Gastrocnemius medialis (tissue), 4 donors: ENCODE data around the gene ERBB3. TPM values are rescaled to one million over a fixed set of nuclear protein-coding genes. Genes with fewer than 3 reads are reported as not detected.
"Not testable (repeated sequence)": the region's sequence is repeated elsewhere in the genome, so short reads cannot be mapped to it uniquely, and the experiment has no call there.

Experiments
- ATAC-seq, 2 donors: fragments of 150-250 bp; one replicate each; pipeline ENCODE4 v1.9.1; 2016
- DNase-seq, 2 donors: peaks; one replicate each; pipeline ENCODE4 v3.0.0-alpha.2; 2019
- H3K27ac ChIP-seq, 4 donors: fragments of 200-600 bp; sonication (generic); 1 replicate in 1 of 4; 2 replicates in 3 of 4; pipeline ENCODE4 v1.5.1; 2016 to 2018; ENCODE audit warnings: mild to moderate bottlenecking in 2 of 4, moderate library complexity in 1 of 4
- H3K27me3 ChIP-seq, 3 donors: fragments of 200-600 bp; sonication (generic) in 2 of 3; 1 replicate in 1 of 3; 2 replicates in 2 of 3; pipeline versions ENCODE4 v1.5.1 to v1.6.0; 2016 to 2019; ENCODE audit warnings: mild to moderate bottlenecking in 1 of 3, moderate library complexity in 1 of 3
- H3K36me3 ChIP-seq, 2 donors: fragments of 200-600 bp; sonication (generic) in 1 of 2; one replicate each; pipeline ENCODE4 v1.5.1; 2017 to 2018
- H3K4me1 ChIP-seq, 2 donors: fragments of 200-600 bp; sonication (generic) in 1 of 2; one replicate each; pipeline ENCODE4 v1.5.1; 2016 to 2017; ENCODE audit warnings: mild to moderate bottlenecking in 2 of 2
- H3K4me3 ChIP-seq, 4 donors: fragments of 200-600 bp; sonication (generic) in 3 of 4; 1 replicate in 1 of 4; 2 replicates in 3 of 4; pipeline ENCODE4 v1.5.1; 2016 to 2019; ENCODE audit warnings: mild to moderate bottlenecking in 2 of 4
- H3K9me3 ChIP-seq, 3 donors: fragments of 200-600 bp; sonication (generic) in 2 of 3; 1 replicate in 1 of 3; 2 replicates in 2 of 3; pipeline ENCODE4 v1.5.1; 2016 to 2019
- CTCF ChIP-seq, 5 experiments: fragments of 450-650 bp in 3 of 5; fragments of 200-600 bp in 2 of 5; sonication (generic) in 2 of 5; IDR thresholded peaks in 4 of 5; conservative IDR thresholded peaks in 1 of 5; 1 replicate in 4 of 5; 2 replicates in 1 of 5; pipeline ENCODE4 v1.5.1; 2016 to 2019; ENCODE audit warnings: antibody characterized with exemption in 5 of 5, mild to moderate bottlenecking in 3 of 5, moderate library complexity in 3 of 5
- POLR2A ChIP-seq, 2 donors: fragments of 450-650 bp; IDR thresholded peaks; one replicate each; pipeline ENCODE4 v1.6.1; 2017; ENCODE audit warnings: antibody characterized with exemption in 2 of 2, mild to moderate bottlenecking in 2 of 2, moderate library complexity in 2 of 2
- in situ Hi-C, 4 donors: fragments of 200-750 bp; cut with MboI; loops; one replicate each; pipeline versions ENCODE4 v1.15.0 to v1.8.0; 2017; ENCODE audit warnings: low sequenced_read_pairs in 4 of 4
- intact Hi-C: fragments of 100-400 bp; cut with DNase I; formaldehyde crosslinking; loops from one replicate; pipeline ENCODE4 v1.15.1; 2023; ENCODE audit warnings: low total_unique reads
- total RNA-seq, 4 donors: library from RNA; depleted of rRNA; stranded (reverse); fragments of >200 nt; gene quantifications; one replicate each; pipeline versions ENCODE4 v1.1.0 to v1.2.3, GENCODE V29; 2016

ERBB3 gene
- total RNA-seq, 4 donors from 2014 or later: 0.15 to 2.1 (median 1.1) TPM

GRCh38 chr12:56114084-56114483 lies 34.1 kb downstream of the ERBB3 start:
- in situ Hi-C loops (loop anchor here in 1 of 4 donors (10.0 kb wide), 1 partner anchor 111 kb away; the partner anchor contains the start of genes NABP2 and RNF41), intact Hi-C loops (no loop called here)
- no peaks in the 10 kb centered on the region for H3K9me3 ChIP-seq
- H3K27ac ChIP-seq: no peak overlapping the region
- no peaks in the 10 kb centered on the region for H3K27me3 ChIP-seq
- no peak for ATAC-seq
- H3K4me1 ChIP-seq: peaks cover 5 to 9% of the 10 kb centered on the region in 2 donors
- no peak overlapping the region for H3K4me3 ChIP-seq
- peaks cover 4 to 44% of the 10 kb centered on the region in 2 donors for H3K36me3 ChIP-seq
- DNase-seq: no peak
- TF ChIP-seq CTCF (IDR thresholded peaks at IDR 0.05 in 4 of 5, conservative IDR thresholded peaks at IDR 0.05 in 1 of 5): no peak
- TF ChIP-seq POLR2A (IDR thresholded peaks at IDR 0.05): no peak

- intact Hi-C loops: loop anchor here (5.0 kb wide), 5 partner anchors 202 to 1732 kb away; partner anchors contain the start of genes CD63, CNPY2, CTDSP2 and TIMELESS
These were observed 35.4 kb downstream of the ERBB3 start for GRCh38 chr12:56115329-56115728.

GRCh38 chr12:56116267-56117081 lies 36.5 kb downstream of the ERBB3 start, which contains the start of gene RPL41:
RPL41 (plus strand) TSS chr12:56116633.
- Histone ChIP-seq H3K4me1 (peaks cover 29 to 33% of the 10 kb centered on the region in 2 donors), H3K27me3 (no peaks in the 10 kb centered on the region), H3K27ac (peak within 1 kb of the TSS; percentile 93 to 99 (median 98)), H3K4me3 (peak within 1 kb of the TSS; percentile 82 to 94 (median 88)), H3K36me3 (peaks cover 0 to 26% of the 10 kb centered on the region in 2 donors), H3K9me3 (no peaks in the 10 kb centered on the region)
- intact Hi-C loops (loop anchor here (1.0 to 5.0 kb wide), 7 partner anchors 12 to 1731 kb away; partner anchors contain the start of genes CD63, CNPY2, CTDSP2 and PA2G4), in situ Hi-C loops (loop anchor here in 1 of 4 donors (10.0 kb wide), 1 partner anchor 108 kb away; the partner anchor contains the start of genes NABP2 and RNF41)
- DNase-seq (peak; percentile 90 to 94), ATAC-seq (peak; percentile 72 to 78)
- TF ChIP-seq CTCF (IDR thresholded peaks at IDR 0.05 in 4 of 5, conservative IDR thresholded peaks at IDR 0.05 in 1 of 5) (peak in 1 of 5 experiments; percentile 11), POLR2A (IDR thresholded peaks at IDR 0.05) (peak; percentile 95 to 97)

More at GRCh38 chr12:56115329-56115728, 35.4 kb downstream of the ERBB3 start:
- TF ChIP-seq CTCF (IDR thresholded peaks at IDR 0.05 in 4 of 5, conservative IDR thresholded peaks at IDR 0.05 in 1 of 5): no peak
- TF ChIP-seq POLR2A (IDR thresholded peaks at IDR 0.05): no peak
- H3K27ac ChIP-seq: peak overlapping the region; percentile 93 to 99 (median 98)
- no peak for DNase-seq
- H3K36me3 ChIP-seq: peaks cover 4 to 31% of the 10 kb centered on the region in 2 donors
- peak overlapping the region; percentile 82 to 94 (median 88) for H3K4me3 ChIP-seq
- H3K4me1 ChIP-seq: peaks cover 18 to 21% of the 10 kb centered on the region in 2 donors
- no peak for ATAC-seq
- in situ Hi-C loops: loop anchor here in 1 of 4 donors (10.0 kb wide), 1 partner anchor 109 kb away; the partner anchor contains the start of genes NABP2 and RNF41
- H3K27me3 ChIP-seq: no peaks in the 10 kb centered on the region
- no peaks in the 10 kb centered on the region for H3K9me3 ChIP-seq

- H3K9me3 ChIP-seq, H3K27me3 ChIP-seq, ATAC-seq, DNase-seq: not testable (repeated sequence)
- intact Hi-C loops (loop anchor here (2.0 to 5.0 kb wide), 6 partner anchors 74 to 1730 kb away; partner anchors contain the start of genes CD63, CNPY2, CTDSP2 and TIMELESS), in situ Hi-C loops (loop anchor here in 1 of 4 donors (10.0 kb wide), 1 partner anchor 108 kb away; the partner anchor contains the start of genes NABP2 and RNF41)
- H3K36me3 ChIP-seq: peaks cover 0 to 23% of the 10 kb centered on the region in 2 donors
- H3K4me1 ChIP-seq: peaks cover 35 to 40% of the 10 kb centered on the region in 2 donors
- H3K4me3 ChIP-seq: peak overlapping the region; percentile 82 to 94 (median 88)
- peak overlapping the region; percentile 93 to 99 (median 98) for H3K27ac ChIP-seq
These were observed 37.2 kb downstream of the ERBB3 start for GRCh38 chr12:56117082-56117706.
